Effector CD8-positive, alpha-beta T cell (primary cell): ENCODE measurements around the gene TAS2R41.
"Not testable (repeated sequence)": the region's sequence is repeated elsewhere in the genome, so short reads cannot be mapped to it uniquely, and the experiment has no call there.

Experiments used
- DNase-seq: peaks from one replicate; lab custom pipeline; 2025; lab: John Stamatoyannopoulos, UW

Gene TAS2R41

DNA sequence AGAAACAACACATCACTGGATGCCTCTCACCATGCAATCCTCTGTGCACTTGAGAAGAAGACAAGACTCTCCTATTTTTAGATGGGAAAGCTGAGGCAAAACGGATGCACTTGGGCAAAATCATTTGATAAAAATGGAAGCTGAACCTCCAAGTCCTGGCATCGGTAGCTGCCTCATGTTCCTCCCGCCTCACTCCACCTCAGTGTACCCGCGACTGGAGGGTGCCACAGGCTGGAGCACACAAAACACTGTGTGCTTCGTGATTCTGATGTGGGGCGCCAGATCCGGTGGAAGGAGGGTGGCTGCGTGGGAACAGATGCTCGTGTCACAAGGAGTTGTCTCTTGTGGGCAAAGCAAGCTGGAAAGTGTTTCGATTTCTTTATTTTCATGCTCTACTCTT is 41.3 kb downstream of the TAS2R41 start:
- no peak for DNase-seq

DNA sequence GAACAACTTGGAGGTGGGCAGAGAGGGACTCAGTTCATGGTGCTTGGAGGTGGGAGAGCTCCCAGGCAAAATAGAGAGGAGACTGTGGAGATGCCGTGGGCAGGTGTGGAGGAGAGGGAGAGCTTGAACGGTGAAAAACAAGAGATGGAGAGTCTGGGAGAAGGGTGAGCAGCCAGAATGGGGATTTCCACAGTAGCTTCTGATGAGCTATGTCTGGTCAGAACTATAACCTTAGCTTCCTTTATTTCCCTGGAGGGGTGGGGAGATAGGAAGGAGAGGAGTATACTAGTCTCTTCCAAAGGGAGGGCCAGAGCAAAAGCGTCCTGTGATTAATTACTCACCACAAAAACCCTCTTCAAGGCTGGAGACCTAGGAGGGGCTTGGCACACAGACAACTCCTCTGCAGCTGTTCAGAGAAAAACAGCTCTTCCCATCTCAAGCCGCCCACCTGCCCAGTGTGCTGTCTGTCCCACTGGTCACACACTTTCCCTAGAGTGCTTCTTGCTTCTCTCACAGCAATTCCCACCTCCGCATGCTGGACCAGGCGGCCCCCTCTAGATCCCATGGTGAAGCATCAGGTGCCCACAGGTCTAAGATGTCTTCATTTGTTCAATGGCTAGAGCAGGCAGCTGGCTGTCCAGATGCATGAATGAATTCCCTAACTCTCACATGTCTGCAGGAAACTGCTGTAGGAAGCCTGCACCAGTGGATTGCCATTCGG is 41.9 kb downstream of the TAS2R41 start:
- DNase-seq = no peak

DNA sequence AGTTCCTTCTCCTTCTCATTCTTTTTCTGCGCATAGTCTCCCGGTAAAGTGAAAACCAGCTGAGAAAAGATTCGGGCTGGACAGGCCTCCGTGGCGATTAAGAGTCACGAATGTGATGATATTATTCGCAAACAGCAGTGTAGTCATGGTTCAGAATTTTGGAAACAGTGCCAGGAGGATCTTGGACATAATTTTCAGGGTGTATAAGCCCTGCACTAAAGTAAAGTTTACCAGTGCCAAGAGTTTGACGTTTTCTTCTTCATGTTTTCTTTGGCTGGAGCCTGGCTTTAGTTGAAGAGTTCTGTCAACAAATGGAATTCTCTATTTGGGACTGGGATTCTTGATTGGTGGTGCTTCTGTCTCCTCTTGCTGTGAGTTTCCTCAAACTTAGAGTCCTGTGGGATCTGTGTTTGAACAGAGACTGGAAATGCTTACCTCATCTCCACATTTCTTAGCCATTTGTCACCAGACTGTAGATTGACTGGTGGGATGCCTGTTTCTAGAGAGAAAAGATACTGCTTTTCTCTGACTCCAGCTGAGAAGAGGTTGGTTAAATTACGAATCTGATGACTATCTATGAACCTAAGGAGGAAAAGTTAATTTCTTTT is 44.7 kb downstream of the TAS2R41 start:
- not testable (repeated sequence) for DNase-seq
